Cardiac septum (tissue), 1 donor: ENCODE results near the gene MED13L. TPM values are rescaled to one million over a fixed set of nuclear protein-coding genes. Genes with fewer than 3 reads are reported as not detected.

Experiments used
- DNase-seq: peaks from one replicate; pipeline ENCODE4 v3.0.0-alpha.2; 2020; ENCODE audit warnings: low spot score
- intact Hi-C: fragments of 100-400 bp; cut with DNase I; formaldehyde crosslinking; loops from one replicate; pipeline ENCODE4 v1.14.0; 2022
- long read RNA-seq: library from polyadenylated mRNA; unstranded; transcript quantifications from one replicate; pipeline ENCODE4 v2.0.0, GENCODE V29; 2021
- total RNA-seq: library from RNA; stranded (reverse); fragmentation: NEBNext Ultra II Directional; extraction: Animal tissue kit (Norgen Biotek cat#: 25700); gene quantifications from one replicate; pipeline ENCODE4 v1.2.1, GENCODE V29; 2021
- donor health status: DM: no; HTN: no; CAD: no.

MED13L gene
- total RNA-seq = 74.5 TPM
- long read RNA-seq, partial matches to known transcripts = 17 of 27 reads
- long read RNA-seq, other reads (novel, unspliced or antisense) = 8 of 27 reads

DNA sequence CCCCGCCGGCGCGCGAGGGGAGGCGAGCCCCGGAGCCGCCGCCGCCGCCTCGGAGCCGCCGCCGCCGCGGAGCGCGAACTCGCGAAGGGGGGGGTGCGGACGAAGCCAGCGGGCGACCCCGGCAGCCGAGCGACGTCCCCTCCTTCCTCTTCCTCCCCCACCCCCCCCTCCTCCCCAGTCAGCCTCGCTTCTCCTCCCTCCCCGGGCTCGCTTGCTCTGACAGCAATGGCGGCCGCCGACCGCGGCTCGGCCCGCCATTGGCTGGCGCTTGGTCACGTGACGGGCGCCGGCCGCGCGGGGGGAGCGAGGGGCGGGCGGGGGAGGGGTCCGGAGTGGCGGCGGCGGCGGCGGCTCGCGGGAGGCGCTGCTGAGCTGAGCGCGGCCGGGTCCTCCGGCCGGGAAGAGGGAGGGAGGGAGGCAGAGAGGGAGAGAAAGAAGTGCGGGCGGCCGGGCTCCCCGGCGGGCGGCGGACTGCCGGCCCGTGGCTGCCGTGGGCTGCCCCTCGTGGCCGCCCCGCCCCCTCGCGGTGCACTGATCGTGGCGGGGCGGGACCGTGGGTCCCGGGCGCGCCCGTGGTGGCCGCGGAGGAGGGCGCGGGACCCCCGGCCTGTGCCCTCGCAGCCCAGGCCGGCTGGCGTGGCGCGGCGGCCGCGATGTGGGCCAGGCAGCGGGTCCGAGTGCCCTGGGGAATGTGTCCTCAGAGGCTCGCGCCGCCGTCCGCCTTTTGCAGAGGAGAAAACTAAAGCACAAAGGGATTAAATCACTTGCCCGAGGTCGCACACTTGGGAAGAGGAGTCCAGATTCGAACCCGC, at the start of gene MED13L:
TSS of gene MED13L (minus strand) at position 227 of the 812 bp plus-strand sequence. CDS start 562 bp downstream, outside the sequence.
- DNase-seq = peak; percentile 96
- intact Hi-C loops = loop anchor here (5.0 to 10.0 kb wide), 2 partner anchors 263 to 320 kb away; no protein-coding TSS in a partner anchor

GRCh38 chr12:116325336-116325664, 47.8 kb upstream of the MED13L start:
- DNase-seq = no peak
- intact Hi-C loops = no loop called here

GRCh38 chr12:116324654-116325335, 47.3 kb upstream of the MED13L start:
- intact Hi-C loops = no loop called here
- no peak for DNase-seq

DNA sequence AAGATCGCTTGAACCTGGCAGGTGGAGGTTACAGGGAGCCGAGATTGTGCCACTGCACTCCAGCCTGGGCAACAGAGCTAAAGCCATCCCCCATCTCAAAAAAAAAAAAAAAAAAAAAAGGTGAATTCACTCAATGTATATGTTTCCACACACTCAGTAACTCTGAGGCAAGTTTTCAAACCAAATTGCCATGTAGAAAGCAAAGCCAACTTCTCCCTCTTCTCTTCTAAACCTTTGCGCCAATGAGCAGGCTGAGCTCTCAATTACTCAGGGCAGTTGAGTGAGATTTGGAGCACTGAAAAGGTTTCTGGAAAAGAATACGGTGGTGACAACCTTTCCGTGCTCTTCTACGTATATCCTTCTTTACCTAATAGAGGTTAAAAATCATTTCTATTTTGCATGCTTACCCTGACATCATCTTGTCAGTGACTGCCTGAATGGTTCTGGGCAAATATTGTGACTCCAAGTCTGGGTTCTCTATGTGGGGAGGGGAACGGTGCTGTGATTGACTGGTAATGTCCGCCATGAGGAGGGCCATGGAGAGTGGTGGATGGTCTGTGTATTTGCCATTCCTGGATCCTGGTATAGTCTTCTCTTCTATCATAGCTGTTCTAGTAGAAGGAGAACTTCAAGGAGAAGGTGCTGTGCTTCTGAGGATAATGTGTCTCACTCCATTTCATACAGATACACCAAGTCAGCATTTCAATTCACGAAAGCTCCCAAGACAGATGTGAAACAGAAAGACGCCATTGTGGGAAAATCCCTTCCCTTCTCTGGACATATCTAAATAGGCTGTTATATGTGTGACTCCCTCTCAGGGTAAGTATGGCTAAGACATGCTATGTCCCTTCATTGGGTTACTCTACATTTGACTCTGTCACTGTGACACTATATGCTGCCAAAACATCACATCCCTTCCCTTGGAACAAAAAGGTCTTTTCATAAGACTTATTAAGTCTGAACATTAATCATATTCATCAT, 46.2 kb upstream of the MED13L start:
- intact Hi-C loops = no loop called here
- no peak for DNase-seq

GRCh38 chr12:116321913-116322312, 44.4 kb upstream of the MED13L start:
- DNase-seq = no peak
- intact Hi-C loops = no loop called here

DNA sequence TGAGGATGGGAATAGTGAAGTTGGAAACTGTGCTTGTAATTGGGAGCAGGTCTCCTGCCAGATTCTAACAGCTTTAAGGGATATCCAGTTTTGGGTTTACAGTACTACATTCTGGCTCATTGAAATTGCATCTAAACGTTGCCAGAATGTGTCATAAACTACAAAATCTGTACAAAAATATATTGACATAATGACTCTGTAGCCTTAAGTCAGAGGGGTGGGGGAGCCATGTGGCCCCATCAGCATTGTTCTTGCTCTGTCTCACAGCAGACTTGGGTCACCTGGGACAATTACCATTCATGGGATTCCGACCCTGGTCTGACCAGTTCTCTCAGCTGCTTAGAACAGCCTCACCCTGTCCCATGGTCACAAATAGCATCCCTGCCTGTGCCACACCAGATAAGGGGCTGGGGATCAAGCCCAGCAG, 43.3 kb upstream of the MED13L start:
- intact Hi-C loops = no loop called here
- DNase-seq = no peak

- peak; percentile 82 for DNase-seq
- intact Hi-C loops = no loop called here
These were observed 42.6 kb upstream of the MED13L start for GRCh38 chr12:116319898-116320621.

- no peak for DNase-seq
- intact Hi-C loops = no loop called here
These were observed 41.9 kb upstream of the MED13L start for GRCh38 chr12:116319233-116319897.

- no peak for DNase-seq
- intact Hi-C loops = no loop called here
These were observed 41.2 kb upstream of the MED13L start for GRCh38 chr12:116318576-116319232.

DNA sequence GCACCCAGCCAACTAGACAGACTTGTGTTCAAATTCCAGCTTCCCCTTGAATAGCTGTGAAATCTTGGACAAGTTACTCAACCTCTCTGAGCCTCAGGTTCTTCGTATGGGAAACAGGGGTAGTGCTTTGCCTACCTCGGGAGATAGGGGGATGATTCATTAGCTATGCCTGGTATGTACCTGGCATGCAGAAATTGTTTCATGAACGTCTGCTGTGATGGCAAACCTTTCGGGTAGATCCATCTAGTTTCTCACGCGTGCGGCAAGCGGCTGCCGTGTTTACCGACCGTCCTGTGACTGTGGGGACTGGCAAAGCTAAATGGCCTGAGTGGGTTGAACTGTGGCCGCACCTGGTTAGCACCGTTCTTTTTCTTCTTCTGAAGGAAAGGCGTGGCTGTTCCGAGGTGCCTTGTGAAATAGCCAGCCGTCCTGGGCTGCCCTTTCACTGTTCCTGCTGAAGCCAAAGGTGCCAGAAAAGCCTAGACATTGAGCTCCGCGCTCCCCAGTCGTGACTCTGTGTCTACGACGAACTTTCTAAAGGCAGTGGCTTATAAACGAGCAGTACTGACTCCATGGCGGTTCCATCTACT, 40.6 kb upstream of the MED13L start:
- intact Hi-C loops = no loop called here
- DNase-seq = no peak

- intact Hi-C loops = no loop called here
- no peak for DNase-seq
These were observed 39.6 kb upstream of the MED13L start for GRCh38 chr12:116317139-116317538.

GRCh38 chr12:116314477-116314876, 37.0 kb upstream of the MED13L start:
- DNase-seq = no peak
- intact Hi-C loops = no loop called here

DNA sequence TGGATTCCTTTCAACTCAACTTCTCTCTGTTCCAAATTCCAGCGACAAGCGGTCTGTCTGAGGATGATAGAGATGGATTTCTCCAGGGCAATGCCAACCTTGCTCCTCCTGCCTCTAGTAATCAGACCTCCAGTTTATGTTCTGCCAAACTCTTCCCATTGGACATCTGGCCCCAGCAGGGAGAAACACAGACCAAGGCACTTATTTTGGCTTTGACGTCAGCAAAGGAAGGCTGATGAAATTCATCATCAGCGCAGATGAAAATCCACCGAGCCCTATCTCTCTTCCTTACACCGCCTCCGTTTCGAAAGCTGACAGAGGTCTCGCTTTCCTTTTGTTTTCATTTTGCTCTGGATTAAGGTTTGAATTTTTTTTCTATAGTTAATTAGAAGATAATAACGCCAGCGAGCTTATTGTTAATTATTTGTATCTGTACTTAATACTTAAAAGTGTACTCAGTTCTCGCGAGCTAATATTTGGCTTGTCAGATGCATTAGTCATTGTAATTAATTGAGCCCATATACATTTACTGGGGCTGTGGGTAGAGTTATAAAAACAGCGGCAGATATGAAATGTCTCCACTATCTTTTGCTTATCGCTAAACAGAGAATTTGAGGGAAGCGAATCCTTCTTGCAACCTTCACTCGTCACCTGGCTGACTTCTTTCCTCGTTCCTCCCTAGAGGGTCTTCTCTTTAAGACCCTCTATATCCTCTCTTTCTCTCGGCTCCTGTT, 35.9 kb upstream of the MED13L start:
- DNase-seq = no peak
- intact Hi-C loops = no loop called here

DNA sequence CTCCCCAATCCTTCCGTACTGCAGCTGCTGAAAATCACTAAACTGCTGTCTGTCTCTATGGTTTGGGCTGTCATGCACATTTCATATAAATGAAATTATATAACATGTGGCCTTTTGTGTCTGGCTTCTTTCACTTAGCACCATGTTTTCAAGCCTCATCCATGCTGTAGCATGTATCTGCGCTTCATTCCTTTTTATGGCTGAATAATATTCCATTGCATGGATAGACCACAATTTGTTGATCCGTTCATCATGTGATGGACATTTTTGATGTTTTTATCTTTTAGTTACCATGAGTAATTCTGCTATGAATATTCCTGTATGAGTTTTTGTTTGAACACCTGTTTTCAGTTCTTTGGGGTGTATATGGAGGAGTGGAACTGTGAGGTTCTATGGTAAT, 32.6 kb upstream of the MED13L start:
- intact Hi-C loops = no loop called here
- DNase-seq = no peak

DNA sequence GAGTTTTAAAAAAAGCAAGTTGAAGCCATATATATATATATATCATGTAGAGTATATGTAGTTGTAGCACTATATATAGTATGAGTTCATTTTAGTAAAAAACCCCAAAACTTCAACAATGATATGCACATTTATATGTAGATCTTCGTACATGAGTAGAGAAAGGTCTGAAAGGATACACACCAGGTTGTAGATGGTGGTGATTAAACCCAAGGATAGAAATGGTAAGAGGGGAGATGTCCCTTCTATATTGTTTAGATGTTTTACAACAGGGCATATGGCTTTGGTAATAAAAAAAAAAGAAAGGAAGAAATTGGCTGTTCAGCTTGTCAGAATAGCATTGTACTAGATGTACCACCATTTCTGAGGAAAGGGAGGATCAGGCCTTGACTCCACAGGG, 31.9 kb upstream of the MED13L start:
- DNase-seq = no peak
- intact Hi-C loops = no loop called here

GRCh38 chr12:116308647-116309046, 31.2 kb upstream of the MED13L start:
- DNase-seq = no peak
- intact Hi-C loops = no loop called here

DNA sequence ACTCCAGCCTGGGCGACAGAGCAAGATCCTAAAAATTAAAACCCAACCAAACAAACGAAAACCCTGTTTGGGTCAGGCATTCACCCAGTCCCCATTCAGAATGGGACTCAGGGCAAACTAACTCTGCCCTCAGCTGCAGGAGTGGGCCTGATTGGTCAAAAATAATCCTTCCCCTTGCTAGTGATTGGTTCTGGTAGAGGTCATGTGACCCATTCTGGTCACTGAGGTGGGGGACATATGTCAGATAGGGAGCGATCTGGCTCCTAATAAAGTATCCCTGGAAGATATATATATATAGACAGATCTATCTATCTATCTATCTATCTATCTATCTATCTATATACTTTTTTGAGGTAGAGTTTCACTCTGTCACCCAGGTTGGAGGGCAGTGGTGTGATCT, 29.5 kb upstream of the MED13L start:
- no peak for DNase-seq
- intact Hi-C loops = no loop called here
